ENCODE measurements around the gene SLU7.

Gene SLU7

DNA sequence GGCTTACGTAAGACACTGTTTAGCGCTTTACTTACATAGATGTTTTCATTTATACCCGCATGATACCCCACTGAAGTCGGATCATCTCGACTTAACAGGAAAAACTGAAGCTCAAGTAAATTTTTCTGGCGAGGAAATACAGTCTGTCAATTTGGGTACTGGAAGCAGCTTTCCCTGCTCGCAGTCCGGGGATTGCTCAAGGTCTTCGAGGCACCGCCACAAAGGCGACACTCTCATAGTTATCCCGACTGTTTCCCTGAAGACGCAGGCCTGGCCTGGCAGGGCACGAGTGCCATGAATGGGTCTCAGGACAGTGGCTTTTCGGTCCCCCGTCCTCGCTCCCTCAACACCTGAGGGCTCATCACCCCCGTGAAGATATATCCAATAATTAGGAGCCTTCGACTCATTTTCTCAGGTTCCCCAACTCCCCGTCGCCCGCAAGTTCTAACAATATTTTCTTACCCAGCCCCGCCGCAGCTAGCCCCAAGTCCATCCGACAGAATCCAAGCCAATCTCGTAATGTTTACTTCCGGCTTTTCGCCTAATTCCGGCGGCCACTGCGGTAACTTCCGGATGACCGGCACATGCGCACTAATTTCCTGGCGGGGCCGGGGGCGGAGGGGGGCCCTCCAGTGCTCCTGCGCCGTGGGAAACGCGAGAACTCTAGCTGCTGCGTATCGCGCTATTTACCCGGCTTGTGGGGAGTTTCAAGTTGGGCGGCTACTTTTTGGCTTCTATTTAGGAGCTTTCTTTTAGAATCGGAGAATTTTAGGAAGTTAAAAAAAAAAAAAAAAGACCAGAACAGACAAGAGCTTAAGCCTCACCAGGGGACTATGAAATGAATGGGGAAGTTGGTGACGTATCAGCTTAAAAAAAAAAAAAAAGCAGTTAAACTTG is at the start of gene SLU7:
Gene SLU7, minus strand, starts transcription at position 521 of the 897 bp plus-strand sequence. CDS start 3,787 bp downstream, outside the sequence.
- peak; percentile 48 to 93 (median 86) for DNase-seq

DNA sequence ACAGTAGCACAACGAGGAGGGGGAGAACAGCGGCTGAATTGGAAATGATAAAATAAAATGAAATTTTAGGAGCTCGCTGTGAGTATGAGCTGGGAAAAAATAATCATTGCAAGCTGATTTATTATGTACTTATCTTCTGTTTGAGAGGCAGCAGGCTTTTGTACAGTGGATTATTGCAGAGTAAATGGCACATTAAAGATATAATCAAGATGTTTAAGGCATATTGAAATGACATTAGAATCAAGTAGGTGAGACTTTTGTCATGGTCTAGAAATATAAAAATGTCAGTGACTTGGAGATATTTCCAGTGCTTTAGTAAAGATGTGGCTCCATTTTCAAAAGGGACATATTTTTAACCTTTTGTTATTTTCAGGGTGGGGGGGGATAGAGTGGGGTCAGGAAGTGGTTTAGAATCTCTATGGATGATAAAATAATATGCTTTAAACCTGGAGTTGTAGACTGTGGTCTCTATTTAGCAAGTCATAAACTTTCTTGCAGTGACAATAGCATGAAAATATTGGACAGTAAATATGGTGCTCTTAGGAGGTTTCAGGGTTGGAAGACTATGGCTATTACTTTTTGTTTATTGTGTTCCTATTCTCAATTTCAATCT is 49.6 kb upstream of the SLU7 start:
- DNase-seq: no peak

DNA sequence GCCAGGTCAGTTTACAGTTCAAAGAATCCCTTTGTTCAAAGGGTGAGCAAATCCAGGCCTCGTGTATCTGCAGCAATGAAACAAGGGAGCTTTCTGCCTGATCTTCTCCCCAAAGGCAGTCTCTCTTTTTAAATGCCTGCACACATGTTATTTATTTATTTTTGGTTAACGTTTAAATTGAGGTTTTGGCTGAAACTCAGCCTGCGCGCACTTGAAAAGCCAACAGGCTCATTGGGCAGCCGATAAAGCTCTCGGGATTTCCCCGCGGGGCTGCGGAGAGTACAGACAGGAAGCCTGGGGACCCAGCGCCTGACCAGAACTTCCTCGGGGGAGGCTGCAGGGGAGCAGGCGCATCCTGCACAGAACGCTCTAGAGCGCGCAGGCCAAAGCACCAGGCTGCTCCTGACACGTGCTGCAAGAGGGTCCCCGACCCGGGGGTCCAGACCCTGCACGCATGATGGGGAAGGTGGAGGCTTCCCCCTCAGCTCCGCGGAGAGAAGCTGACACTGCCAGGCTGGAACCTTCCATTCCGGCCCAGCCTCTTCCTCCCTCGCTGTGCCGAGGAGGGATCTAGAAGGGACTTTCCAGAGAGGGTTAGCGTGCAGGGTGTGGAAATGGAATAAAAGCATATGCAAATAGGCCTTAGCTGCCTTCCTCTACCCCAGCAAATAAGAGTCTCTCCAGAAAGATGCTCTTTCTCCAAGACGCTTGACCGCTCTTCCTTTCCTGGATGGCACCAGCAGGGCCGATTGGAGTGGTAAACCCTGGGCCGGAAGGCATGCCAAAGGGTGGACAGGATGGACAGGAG is 48.9 kb upstream of the SLU7 start:
- DNase-seq: peak in 9 of 14 donors; percentile 5 to 46 (median 24)

DNA sequence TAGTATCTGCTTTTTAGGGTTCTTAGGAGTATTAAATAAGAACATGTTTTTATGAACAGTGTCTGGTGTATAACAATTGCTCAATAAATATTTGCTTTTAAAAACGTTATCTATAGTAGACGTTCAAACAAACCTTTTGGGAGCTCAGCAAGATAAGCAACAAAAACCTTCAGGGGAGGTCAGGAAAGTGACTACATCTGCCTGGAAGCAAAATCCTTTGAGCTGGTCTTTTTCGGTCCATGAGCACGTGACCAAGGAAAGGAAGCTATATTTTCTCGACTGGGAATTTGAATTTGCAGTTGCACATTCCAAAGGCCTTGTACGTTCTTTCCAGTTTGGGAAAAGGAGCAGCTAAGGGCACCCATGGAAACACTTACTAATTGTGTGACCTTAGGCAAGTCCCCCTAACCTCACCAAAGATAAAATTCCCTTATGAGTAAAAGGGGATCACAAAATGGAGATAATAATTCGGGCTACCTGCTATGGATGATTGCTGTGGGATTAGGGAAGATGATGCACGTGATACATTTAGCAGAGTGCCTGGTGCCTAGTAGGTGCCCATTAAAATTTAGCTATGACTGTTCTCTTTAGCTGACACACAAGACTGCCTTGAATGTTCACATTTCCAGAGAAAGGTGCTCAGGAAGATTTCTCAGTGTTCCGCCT is 48.1 kb upstream of the SLU7 start:
- no peak for DNase-seq

DNA sequence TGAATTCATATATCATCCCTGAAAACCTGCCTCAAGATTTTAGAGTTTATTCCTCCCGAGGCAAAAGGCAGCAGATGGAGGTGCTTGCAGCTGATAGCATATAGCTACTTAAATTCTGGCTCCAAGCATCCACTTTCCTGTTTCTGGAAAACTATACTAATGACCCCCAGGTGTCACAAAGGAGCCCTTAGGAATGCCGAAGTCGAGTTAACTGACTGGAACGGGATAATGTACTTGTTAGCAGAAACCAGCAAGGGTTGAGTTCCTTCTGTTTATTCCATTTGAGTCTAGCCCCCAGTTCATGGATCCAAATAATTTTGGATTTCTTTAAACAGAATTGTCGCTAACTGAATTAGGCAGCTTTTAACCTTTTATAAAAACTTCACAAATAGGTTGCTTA is 47.2 kb upstream of the SLU7 start:
- no peak for DNase-seq

DNA sequence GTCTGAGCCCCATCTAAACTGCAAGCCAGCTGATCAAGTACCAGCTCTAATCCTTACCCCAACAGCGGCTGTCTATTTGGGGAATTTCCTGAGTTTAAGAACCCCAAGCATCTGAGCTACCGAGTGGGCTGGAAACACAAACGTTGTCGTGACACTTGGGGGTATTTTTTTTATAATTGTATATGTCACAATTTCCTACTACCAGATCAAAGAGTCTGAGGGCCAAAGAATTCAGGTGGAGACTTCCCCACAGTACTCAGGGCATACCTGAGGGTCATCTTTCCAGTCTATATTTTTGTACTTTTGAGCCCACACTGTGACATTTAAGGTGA is 45.6 kb upstream of the SLU7 start:
- DNase-seq: no peak

DNA sequence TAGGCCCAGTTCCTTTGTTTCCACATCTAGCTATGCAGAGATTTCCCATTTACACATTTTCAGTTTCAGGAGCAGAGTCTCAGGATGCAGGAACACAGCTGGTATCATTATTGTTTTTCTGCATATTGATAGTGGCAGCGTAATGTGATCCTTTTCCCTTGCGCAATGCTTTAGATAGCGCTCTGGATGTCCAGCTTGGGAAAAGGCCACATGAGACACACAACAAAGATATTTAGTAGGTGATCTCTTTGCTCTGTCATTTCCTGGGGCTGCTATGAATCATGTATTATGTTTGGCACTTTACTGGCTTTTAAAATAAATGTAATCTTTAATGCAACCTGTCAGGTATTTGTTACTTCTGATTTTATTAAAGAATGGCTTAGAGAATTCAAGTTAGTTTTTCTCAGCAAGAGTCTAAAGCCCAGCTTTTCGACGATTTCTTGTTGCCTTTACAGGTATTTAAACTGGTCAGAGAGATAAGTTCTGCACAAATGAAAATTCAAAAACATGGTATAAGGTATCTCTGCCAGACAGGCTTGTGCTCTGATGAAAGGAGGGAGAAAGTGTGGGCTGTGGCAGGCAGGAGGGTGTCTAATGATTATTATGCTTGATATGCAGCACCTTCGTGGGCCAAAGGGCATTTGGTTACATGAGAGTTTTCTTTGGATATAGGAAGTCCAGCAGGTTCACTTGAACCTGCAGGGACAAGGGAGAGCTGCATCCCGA is 45.0 kb upstream of the SLU7 start:
- no peak for DNase-seq

DNA sequence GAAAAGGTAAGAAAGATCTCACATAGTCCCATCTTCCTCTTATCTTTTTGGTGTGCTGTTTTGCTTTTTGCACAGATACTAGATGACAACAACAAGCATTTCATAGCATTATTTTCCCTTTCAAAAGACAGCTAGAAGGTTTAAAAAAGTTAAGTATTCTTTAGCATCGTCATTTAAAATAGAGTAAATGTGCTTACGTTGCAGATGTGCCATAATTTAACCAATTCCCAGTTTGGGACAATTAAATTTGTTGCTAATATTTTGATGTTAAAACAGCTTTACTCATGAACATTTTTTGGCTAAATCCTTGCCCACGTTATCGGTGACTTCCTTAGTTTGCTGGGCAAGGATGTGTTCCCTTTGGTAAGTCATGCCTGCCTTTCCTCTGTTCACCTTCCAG is 44.3 kb upstream of the SLU7 start:
- no peak for DNase-seq

DNA sequence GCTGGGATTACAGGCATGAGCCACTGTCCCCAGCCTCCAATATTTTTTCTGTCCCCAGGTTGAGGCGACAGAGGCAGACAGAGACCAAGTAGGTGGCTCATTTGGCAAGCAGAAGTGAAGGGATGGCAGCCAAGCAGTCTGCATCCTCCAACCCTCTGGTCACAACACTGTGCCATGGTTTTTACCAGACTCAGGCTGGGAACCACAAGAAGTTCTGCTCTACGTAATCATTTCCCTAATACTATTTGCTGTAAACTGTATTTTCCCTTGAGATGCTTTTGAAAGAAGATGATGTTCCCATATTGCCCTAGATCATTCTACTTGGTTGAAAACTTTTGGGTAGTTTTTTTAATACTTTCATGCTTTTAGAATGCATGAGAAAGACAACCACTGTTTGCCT is 43.3 kb upstream of the SLU7 start:
- no peak for DNase-seq

DNA sequence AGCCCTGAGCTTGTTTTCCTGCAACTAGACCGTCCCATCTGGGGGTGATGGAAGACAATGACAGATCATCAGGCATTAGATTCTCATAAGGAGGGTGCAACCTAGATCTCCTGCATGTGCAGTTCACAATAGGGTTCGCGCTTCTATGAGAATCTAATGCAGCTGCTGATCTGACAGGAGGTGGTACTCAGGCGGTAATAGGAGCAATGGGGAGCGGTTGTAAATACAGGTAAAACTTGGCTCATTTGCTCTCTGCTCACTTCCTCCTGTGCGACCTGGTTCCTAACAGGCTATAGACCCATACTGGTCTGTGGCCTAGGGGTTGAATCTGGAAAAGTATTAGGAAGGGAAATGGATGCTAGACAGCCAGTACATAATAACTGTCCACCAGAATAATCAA is 42.5 kb upstream of the SLU7 start:
- no peak for DNase-seq

DNA sequence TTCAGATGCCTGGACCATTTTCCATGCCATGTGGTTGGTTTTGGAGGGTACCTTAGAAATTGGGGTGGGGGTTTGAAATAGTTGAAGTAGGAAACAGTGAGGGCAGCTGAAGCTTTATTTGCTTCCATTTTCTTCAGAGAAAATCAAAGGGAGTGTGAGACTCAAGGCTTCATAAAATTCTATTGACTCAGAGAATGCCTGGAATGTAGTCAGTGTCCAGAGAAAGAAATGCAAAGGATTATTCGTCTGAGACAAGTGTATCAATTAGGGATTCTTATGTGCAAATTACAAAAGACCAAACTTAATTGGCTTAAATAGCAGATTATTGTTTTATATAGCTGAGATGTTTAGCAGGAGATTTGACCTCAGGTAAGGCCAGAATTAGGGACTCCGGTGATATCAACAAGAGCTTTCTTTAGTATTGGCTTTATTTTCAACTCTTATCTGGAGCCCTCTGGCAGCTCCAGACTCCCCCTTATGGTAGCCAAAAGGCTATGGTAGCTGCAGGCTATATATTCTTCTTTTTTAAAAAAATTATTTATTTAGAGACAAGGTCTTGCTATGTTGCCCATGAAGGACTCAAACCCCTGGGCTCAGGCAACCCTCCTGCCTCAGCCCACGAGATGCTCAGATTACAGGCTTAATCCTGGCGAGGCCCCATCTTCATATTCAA is 41.6 kb upstream of the SLU7 start:
- no peak for DNase-seq

DNA sequence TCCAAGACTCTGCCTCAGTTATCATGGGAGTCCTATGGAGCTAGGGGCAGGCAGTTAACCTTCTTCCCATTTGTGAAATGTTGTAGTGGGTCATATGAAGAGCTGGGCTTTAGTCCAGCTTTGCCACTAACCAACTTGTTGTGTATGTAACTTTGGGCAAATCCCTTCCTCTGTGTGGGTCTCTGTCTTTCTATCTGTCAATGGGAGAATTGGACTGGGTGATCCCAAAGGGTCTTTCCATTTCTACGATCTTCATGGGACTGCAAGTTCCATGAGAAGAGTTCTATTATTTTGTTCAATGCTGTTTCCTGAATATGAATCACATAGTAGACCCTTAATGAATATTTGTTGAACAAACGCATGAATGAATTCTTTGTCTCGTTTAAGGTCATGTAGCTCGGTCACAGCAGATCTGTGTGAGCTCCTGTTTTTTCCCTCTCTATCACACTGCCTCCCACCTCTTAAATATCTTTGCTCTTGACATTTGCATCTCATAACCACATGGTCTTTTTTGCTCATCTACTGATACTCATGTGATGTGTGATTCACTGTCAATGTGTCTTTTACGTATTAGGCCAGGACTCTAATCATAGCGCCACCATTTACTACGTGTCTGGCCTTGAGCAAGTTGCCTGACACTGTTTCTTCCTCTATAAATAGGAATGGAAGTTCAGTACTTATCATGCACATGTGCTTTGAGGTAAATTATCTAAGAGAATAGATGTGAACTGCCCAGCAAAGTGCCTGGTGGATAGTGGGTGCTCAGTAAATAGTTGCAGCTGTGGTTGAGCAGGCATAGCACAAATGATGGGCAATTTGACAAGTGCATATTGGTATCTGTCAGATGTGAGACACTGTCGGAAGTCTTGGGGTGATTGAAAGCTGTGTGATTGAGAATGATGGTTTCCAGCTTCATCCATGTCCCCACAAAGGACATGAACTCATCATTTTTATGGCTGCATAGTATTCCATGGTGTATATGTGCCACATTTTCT is 40.2 kb upstream of the SLU7 start:
- DNase-seq: no peak

DNA sequence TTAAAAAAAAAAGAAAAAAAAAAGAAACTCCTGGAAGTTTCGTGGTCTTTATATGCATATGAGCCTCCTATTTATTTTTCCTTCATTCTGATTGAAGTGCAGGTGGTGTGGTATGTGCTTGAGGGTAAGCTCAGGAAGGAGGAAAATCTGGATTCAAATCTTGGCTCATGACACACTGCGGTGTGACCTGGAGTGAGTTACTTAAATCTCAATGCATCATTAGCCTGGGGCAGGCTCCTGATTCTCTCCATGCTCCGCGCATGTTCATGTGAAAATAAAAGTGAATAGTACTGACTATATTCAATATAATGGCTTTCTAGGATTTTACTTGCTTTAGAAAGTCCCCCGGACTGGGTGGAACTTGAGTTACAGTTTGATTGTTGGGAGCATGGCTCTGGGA is 38.4 kb upstream of the SLU7 start:
- no peak for DNase-seq

DNA sequence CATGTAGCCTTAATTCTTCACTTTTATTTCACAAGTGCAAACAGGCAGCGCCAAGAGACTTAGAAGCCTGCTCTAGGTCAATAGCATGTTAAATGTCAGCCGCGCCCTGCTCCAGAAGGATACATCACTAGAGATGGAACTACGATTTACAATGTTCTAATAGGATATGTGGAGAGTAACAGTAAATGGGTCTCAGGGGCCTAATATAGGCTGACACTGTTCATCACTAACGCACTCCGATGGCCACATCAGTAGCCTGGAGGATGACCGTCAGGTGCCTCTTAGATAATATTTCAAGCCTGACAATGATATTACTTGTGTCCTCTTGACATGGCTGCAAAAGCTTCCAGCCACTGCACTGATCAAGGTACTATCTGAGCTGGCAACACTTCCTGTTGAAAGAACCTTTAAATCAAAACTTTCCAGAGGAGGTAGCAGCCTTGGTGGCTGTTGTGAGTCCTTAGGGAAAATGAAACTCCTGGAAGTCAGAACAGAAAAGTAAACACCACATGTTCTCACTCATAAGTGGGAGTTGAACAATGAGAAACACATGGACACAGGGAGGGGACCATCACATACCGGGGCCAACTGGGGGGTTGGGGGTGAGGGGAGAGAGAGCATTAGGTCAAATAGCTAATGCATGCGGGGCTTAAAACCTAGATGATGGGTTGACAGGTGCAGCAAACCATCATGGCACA is 37.7 kb upstream of the SLU7 start:
- no peak for DNase-seq

DNA sequence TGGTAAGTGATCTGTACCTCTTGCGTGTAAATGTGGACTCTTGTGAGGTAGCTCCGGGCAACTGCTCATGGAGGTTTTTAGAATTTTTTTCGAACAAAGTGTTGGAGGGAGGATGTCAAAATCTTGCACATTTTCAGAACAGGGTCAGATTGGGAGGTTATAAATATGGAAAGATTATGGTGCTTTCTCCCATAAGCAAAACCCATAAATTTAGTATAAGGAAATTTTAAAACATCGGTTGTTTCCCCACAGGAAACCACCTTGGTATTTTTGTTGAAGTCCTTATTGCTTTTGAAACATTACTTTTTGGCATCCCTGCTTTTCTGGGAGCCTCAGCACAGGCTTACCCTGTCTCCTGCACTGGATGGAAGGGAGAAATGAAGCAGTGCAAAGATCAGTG is 36.7 kb upstream of the SLU7 start:
- no peak for DNase-seq

DNA sequence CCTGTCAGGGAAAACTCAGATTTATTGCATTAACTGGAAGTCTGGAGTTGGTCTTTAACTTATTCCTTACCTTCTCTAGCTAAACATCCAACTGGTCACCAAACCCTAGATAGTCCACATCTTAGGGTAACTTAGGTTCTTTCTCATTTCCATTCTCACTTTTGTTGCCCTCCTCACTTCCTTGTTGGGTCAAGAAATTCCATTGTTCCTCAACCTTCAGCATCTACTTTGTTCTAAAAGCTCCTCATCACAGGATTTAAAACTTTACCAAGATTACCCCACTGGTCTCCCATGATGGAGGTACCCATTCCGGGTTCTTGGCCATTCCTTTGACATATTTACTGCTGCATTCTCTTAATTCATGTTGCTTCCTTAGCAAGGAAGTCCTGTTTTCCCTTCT is 34.9 kb upstream of the SLU7 start:
- DNase-seq: no peak

DNA sequence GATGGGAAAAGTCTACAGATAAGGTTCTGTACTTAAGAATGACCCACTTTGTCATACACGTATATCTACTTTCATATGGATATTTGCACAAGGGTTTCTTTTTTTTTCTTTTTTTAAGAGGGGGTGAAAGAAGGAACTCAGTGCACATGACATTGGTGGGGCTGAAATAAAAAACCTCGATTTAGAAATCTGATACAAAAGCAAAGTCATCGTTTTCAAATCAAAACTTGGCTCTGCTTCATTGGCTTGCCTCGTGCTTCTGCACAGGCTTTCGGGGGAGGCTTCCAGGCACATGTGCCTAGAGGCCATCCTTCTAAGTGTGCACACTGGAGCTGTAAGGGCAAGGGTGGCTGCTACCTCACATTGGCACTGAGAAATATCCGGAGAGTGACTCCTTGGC is 33.9 kb upstream of the SLU7 start:
- DNase-seq: no peak

DNA sequence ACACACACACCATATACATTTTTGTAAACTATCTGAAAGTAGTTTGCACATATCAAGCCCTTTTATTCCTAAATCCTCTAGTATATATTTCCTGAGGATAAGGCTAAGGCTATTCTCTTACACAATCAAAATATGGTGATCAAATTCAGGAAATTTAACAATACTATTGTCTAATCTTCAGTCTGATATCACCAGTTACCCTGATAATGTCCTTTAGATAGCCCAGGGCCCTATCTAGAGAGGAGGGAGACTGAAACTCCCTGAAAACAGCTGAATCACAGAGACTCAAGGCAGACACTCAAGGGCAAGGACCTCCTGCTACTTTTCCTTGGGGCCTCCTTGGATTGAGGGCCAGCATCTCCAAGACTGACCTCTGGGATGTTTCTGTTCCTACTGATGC is 33.2 kb upstream of the SLU7 start:
- DNase-seq: no peak

DNA sequence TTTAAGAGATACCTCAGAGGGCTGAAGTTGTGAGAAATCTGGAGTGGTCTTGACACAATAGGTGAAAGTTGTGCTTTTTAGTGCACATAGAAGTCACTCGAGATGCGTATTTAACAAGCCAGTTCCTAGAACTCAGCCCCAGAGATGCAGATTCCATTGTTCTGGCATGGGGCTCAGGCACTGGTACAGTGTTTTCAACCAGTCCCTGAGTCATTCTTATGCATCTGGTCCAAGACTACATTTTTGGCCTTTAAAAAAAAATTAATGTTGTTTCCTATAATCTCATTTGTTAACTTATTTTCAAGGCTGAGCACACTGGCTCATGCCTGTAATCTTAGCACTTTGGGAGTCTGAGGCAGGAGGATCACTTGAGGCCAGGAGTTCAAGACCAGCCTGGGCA is 32.4 kb upstream of the SLU7 start:
- no peak for DNase-seq
